GM04504 (cell line): ENCODE results near the gene TMEM181.
"Not testable (repeated sequence)": the region's sequence is repeated elsewhere in the genome, so short reads cannot be mapped to it uniquely, and the experiment has no call there.

Experiments
- DNase-seq: peaks from one replicate; pipeline ENCODE4 v3.0.0-alpha.2; 2012; ENCODE audit warnings: low read depth

Gene TMEM181

GRCh38 chr6:158596861-158597260 is 37.0 kb downstream of the TMEM181 start:
- no peak for DNase-seq

GRCh38 chr6:158597565-158597964 is 37.7 kb downstream of the TMEM181 start:
- no peak for DNase-seq

GRCh38 chr6:158599635-158600034 is 39.7 kb downstream of the TMEM181 start:
- no peak for DNase-seq

GRCh38 chr6:158603261-158604047 is 43.6 kb downstream of the TMEM181 start:
- no peak for DNase-seq

- DNase-seq, result no peak
Observed at GRCh38 chr6:158604048-158604406, 44.1 kb downstream of the TMEM181 start.

GRCh38 chr6:158605266-158605878 is 45.5 kb downstream of the TMEM181 start:
- peak; percentile 58 for DNase-seq

GRCh38 chr6:158606011-158606410 is 46.1 kb downstream of the TMEM181 start:
- not testable (repeated sequence) for DNase-seq

- no peak for DNase-seq
Observed at GRCh38 chr6:158606935-158607334, 47.0 kb downstream of the TMEM181 start.

- no peak for DNase-seq
Observed at GRCh38 chr6:158607411-158608170, 47.7 kb downstream of the TMEM181 start.

- DNase-seq, result no peak
Observed at GRCh38 chr6:158608221-158608620, 48.3 kb downstream of the TMEM181 start.

GRCh38 chr6:158609455-158610155 is 49.7 kb downstream of the TMEM181 start:
- no peak for DNase-seq

- DNase-seq, result no peak
Observed at GRCh38 chr6:158610319-158610968, 50.6 kb downstream of the TMEM181 start.

- no peak for DNase-seq
Observed at GRCh38 chr6:158611039-158611438, 51.1 kb downstream of the TMEM181 start.

- DNase-seq, result no peak
Observed at GRCh38 chr6:158611541-158612370, 51.9 kb downstream of the TMEM181 start.

- not testable (repeated sequence) for DNase-seq
Observed at GRCh38 chr6:158614606-158615005, 54.7 kb downstream of the TMEM181 start.

GRCh38 chr6:158618289-158618688 is 58.4 kb downstream of the TMEM181 start:
- DNase-seq, result not testable (repeated sequence)

GRCh38 chr6:158619922-158620801 is 60.3 kb downstream of the TMEM181 start:
- DNase-seq, result no peak

- DNase-seq, result no peak
Observed at GRCh38 chr6:158620963-158621693, 61.2 kb downstream of the TMEM181 start.
